Mesodermal cell (in vitro differentiated cells): ENCODE measurements around the gene B3GNT3.

Experiments used
- H3K27ac ChIP-seq: 2 replicates; pipeline ENCODE4 v1.7.0; 2013; ENCODE audit warnings: mild to moderate bottlenecking, low read depth, low read length, moderate library complexity; ENCODE audit not compliant: severe bottlenecking
- H3K36me3 ChIP-seq: 2 replicates; pipeline ENCODE4 v1.7.1; 2013; ENCODE audit warnings: mild to moderate bottlenecking, low read length, moderate library complexity; ENCODE audit not compliant: control insufficient read depth, insufficient read depth
- H3K4me1 ChIP-seq: one replicate; pipeline ENCODE4 v1.7.1; 2013; ENCODE audit warnings: mild to moderate bottlenecking, low read length; ENCODE audit not compliant: insufficient read depth, control insufficient read depth, poor library complexity, severe bottlenecking
- H3K4me3 ChIP-seq: 2 replicates; pipeline ENCODE4 v1.7.0; 2013; ENCODE audit warnings: low read length, control low read depth, mild to moderate bottlenecking; ENCODE audit not compliant: insufficient read depth, poor library complexity, severe bottlenecking; ENCODE audit errors: extremely low read depth
- H3K9me3 ChIP-seq: 2 replicates; pipeline ENCODE4 v1.7.1; 2013; ENCODE audit warnings: mild to moderate bottlenecking, low read length, moderate library complexity; ENCODE audit not compliant: control insufficient read depth
- WGBS, 2 experiments: methylation state at CpG; one replicate each; pipeline ENCODE4 v1.1.5; 2013; ENCODE audit warnings: missing lambda C conversion rate in 2 of 2; ENCODE audit not compliant: insufficient coverage in 2 of 2; 5-methylcytosine and 5-hydroxymethylcytosine counted together

B3GNT3 gene

DNA sequence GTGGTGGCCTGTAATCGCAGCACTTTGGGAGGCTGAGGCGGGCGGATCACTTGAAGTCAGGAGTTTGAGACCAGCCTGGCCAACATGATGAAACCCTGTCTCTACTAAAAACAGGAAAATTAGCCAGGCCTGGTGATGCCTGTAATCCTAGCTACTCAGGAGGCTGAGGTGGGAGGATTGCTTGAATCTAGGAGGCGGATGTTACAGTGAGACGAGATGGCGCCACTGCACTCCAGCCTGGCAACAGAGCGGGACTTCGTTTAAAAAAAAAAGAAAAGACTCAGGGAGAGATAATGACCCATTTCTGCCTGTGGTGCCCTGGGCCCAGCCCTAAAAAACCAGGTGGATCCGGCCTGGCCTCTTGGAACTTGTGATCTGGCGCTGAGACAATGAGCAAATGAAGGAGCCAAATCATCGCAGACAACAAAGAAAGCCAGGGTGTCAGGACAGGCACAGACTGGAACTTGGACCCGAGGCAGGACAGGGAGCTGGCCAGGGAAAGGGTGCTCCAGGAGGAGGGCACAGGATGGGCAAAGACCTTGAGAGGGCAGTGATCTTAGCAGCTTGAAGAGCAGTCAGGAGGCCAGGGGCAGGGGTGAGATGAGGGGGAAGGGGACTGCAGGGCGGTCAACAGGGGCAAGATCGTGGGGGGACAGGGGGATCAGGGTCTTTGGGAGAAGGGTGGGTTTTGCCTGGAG, 53.8 kb downstream of the B3GNT3 start:
- Histone ChIP-seq H3K4me3 (no peak overlapping the region), H3K36me3 (no peaks in the 10 kb centered on the region), H3K9me3 (no peaks in the 10 kb centered on the region), H3K27ac (no peak overlapping the region), H3K4me1 (no peaks in the 10 kb centered on the region)
- 91 to 92% methylated on average over 12 to 13 of the region's 14 CpGs for WGBS, 2 experiments

DNA sequence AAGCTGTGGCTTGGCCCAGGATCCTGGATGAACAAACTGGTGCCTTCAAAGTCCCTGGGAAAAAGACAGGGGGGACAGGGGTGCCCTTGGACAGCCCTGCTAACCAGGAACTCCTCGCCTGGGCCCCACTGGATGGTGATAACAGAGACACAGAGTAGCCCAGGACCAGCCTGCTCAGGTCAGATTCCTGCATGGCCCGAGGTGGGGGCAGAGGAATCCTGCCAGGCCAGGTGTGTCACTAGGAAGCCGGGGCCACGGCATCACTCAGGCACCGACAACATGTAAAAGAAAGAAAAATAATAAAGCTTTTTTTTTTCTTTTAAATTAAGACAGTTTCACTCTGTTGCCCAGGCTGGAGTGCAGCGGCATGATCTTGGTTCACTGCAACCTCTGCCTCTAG, 59.1 kb downstream of the B3GNT3 start:
- H3K9me3 ChIP-seq = no peaks in the 10 kb centered on the region
- 80 to 84% methylated on average over 2 to 6 of the region's 6 CpGs for WGBS, 2 experiments
- no peaks in the 10 kb centered on the region for H3K36me3 ChIP-seq
- no peak overlapping the region for H3K27ac ChIP-seq
- no peaks in the 10 kb centered on the region for H3K4me1 ChIP-seq
- H3K4me3 ChIP-seq = no peak overlapping the region

DNA sequence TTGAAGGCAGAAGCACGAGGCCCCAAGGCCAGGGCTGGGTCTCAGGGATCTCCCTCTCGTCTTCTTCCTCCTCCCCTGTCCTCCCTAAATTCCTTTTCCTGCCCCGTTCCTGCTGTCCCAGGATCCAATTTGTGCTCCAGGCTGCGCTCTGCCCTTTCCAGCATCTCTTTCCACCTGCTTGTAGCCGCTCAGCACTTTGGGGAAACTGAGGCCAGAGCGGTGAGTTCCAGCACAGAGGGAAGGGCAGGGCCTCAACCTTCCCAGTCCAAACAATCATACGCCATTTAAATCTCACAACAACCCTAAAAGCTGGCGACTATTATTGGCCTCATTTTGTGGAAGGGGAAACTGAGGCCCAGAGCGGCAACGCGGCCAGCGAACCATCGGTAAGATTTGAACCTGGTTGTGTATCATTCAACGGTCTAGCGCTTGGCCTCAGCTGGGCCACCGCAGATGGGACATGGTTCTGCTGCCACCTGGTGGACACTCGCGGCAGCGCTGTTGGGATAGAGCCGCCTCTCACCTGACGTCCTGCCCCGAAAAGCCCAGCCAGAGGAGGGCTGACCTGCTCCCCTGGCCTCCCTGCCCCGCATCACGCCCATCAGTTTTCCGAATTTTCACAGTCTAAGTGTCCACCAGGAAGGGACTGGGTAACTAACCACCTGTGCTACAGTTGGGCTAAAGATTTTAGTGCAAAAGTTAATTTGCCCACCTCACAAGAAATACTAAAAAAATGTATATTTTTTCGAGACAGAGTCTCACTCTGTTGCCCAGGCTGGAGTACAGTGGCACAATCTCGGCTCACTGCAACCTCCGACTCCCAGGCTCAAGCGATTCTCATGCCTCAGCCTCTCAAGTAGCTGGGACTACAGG, 60.6 kb downstream of the B3GNT3 start:
- no peaks in the 10 kb centered on the region for H3K4me1 ChIP-seq
- H3K36me3 ChIP-seq = peaks cover 3% of the 10 kb centered on the region
- no peak overlapping the region for H3K27ac ChIP-seq
- H3K9me3 ChIP-seq = no peaks in the 10 kb centered on the region
- WGBS, 2 experiments = 19 to 22% methylated on average over 25 to 28 of the region's 29 CpGs
- no peak overlapping the region for H3K4me3 ChIP-seq

DNA sequence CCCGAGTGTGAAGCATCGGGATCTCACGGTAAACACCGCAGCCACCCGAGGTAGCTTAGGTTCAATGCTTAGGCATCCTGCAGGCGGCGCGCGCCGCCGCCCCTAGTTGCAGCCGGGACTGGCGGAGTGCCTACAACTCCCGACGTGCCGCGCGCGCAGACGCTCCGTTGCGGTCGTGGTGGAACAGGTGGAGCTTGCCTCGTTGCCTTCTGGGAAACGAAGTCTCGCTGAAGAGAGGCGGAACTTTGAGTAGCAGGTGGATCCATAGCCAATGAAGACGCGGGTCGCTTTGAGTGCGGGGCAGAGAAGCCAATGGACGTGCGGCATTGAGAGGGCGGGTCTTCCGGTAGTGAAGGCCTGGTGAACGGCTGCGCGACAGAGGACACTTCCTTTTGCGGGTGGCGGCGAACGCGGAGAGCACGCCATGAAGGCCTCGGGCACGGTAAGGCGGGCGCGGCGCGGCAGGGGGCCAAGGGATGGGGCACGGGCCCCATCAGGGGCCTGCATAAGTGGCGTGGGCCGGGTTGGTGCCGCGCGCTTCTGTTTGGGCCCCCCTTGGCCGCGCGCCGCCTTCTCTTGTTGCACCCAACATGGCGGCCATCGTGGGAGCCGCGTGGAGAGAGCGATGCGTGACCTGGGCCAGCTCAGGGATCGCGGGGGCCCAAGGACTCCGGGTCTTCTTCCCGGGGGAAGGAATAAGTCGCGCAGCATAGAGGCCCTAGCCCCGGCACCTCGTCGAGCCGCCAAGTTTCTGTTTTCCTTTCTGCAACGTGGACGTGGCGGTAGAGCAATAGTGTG, 64.8 kb downstream of the B3GNT3 start, which contains the start of gene RPL18A:
Gene RPL18A, plus strand, starts transcription at position 378 of the 798 bp plus-strand sequence. Its CDS starts 47 bp downstream, at position 425.
- peaks cover 44% of the 10 kb centered on the region for H3K36me3 ChIP-seq
- peak within 1 kb of the TSS; percentile 62 for H3K27ac ChIP-seq
- H3K4me1 ChIP-seq = peaks cover 4% of the 10 kb centered on the region
- H3K9me3 ChIP-seq = no peaks in the 10 kb centered on the region
- peak within 1 kb of the TSS; percentile 98 for H3K4me3 ChIP-seq
- 0 to 1% methylated on average over 72 to 80 of the region's 80 CpGs for WGBS, 2 experiments

DNA sequence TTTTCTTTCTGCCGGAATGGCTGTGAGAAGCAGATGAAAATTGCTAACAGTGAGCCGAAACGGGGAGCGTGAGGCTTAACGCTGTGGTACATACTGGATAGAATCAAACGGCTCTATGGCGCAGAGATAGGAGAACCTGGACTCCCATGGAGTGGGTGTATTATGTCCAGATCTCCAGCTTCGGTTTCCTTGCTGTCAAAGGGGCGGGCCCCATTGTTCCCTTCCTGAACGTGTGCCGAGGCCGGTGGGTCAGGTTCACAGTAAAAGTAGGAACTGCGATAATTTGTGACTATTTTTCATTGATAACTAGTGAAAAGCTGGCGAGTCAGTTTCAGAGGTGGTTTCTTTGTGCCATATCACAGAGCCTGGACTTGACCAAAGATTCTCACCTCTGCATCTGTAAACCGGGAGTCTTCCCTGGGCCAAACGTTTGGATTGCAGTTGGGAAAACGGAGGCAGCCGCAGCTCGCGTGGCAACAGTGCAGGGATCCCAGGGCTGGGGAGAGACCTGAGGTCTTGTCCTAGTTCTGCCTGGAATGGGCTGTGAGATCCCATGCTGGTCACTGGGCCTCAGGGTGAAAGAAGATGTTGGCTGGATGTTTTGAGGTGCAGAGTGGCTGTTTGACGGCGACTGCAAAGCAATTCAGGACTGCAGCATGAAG, 65.5 kb downstream of the B3GNT3 start:
- peak overlapping the region; percentile 62 for H3K27ac ChIP-seq
- H3K36me3 ChIP-seq = peaks cover 51% of the 10 kb centered on the region
- peaks cover 4% of the 10 kb centered on the region for H3K4me1 ChIP-seq
- no peaks in the 10 kb centered on the region for H3K9me3 ChIP-seq
- peak overlapping the region; percentile 98 for H3K4me3 ChIP-seq
- 2% methylated on average over 17 to 22 of the region's 22 CpGs for WGBS, 2 experiments

DNA sequence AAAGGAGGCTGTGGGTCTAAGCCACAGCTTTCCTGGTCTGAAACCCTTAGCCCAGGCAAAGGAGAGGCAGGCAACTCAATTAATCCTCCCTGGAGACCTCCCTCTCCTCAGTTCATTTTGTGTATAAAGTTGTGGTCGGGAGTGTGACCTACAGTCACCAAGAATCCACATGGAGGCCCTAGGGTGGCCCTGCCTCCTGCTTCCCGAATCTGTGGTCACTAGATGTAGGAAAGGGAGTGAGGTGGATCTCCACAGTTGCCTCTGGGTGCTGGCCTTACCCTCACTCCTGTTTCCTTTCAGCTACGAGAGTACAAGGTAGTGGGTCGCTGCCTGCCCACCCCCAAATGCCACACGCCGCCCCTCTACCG, 66.0 kb downstream of the B3GNT3 start:
- peaks cover 4% of the 10 kb centered on the region for H3K4me1 ChIP-seq
- no peaks in the 10 kb centered on the region for H3K9me3 ChIP-seq
- H3K27ac ChIP-seq = no peak overlapping the region
- H3K36me3 ChIP-seq = peaks cover 56% of the 10 kb centered on the region
- WGBS, 2 experiments = no CpG with 5 or more reads among the region's 7 CpGs
- peak overlapping the region; percentile 98 for H3K4me3 ChIP-seq

DNA sequence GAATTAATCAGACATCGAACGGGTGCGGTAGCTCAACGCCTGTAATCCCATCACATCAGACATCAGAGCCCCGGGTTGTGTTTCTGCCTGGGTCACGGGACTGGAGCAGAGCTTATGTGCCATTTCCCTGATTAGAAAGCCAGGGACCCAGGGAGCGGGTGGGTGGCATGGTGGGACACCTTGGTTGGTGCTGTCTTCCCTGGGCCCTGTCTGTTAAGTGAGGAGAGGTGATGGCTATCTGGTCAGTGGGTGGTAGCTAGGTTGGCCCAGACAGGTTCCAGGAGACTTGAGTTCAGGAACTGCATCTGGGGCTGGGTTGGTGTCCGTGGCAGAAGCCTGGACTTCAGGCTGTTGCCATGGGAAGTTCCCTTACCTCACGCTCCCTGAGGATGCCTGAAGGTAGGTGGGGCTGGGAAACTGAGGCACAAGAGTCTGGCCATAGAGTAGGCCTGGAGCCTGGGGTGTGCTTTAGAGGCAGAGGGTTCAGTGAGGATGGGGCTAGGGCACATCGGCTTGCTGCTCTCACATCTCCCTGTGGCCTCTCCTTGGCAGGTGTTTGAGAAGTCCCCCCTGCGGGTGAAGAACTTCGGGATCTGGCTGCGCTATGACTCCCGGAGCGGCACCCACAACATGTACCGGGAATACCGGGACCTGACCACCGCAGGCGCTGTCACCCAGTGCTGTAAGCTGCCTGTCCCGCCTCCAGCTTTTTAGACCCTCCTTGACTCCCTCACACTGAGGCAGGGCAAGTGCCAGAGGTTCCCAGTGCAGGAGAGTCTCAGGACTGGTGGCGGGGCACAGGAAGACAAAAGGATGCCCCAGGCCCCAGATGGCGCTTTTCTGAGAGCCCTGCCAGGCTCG, 66.8 kb downstream of the B3GNT3 start:
- H3K4me1 ChIP-seq = peaks cover 4% of the 10 kb centered on the region
- peak overlapping the region; percentile 98 for H3K4me3 ChIP-seq
- H3K36me3 ChIP-seq = peaks cover 56% of the 10 kb centered on the region
- H3K27ac ChIP-seq = no peak overlapping the region
- 94 to 96% methylated on average over 17 to 22 of the region's 23 CpGs for WGBS, 2 experiments
- no peaks in the 10 kb centered on the region for H3K9me3 ChIP-seq

DNA sequence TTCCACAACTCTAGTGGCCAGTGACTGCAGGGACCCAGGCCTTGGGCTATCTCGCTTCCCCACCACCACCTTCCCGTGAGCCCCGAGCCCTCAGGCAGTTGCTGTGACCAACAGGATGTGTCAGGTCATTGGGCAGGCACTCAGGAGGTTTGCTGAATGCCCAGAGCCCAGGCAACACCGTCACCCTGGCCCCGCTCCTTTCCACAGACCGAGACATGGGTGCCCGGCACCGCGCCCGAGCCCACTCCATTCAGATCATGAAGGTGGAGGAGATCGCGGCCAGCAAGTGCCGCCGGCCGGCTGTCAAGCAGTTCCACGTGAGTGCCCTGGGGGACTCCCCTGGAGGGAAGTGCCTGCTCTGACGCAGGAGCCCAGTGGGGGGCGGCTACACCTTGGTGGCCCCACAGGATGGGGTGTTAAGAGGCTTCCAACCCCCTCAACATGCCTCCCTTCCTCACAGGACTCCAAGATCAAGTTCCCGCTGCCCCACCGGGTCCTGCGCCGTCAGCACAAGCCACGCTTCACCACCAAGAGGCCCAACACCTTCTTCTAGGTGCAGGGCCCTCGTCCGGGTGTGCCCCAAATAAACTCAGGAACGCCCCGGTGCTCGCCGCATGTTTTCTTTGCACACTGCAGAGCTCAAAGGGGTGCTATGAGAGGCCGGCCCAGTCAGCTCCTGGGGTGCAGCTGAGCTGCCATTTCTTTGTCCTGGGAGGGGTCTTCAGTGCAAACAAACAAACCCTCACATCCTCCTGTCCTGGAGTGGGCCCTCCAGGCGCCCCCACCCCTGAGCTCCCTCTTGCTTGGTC, 68.0 kb downstream of the B3GNT3 start:
- Histone ChIP-seq H3K4me1 (peaks cover 4% of the 10 kb centered on the region), H3K27ac (no peak overlapping the region), H3K9me3 (no peaks in the 10 kb centered on the region), H3K4me3 (no peak overlapping the region), H3K36me3 (peaks cover 56% of the 10 kb centered on the region)
- 85 to 95% methylated on average over 14 to 27 of the region's 31 CpGs for WGBS, 2 experiments
